Nephron (organoid): ENCODE measurements around the gene SAMM50.
A peak's percentile ranks its signal among the peaks of the same experiment; 100 is the strongest.

Source experiments
- H3K27ac Mint-ChIP-seq, 3 experiments: 2 replicates each; pipeline ENCODE4 v1.8.0; 2020; ENCODE audit warnings: mixed read lengths in 3 of 3, mild to moderate bottlenecking in 2 of 3, moderate library complexity in 1 of 3
- H3K27me3 Mint-ChIP-seq: 2 replicates; pipeline ENCODE4 v1.8.0; 2021; ENCODE audit warnings: low read depth, mild to moderate bottlenecking, moderate library complexity, mixed read lengths
- H3K36me3 Mint-ChIP-seq: 2 replicates; pipeline ENCODE4 v1.8.0; 2020; ENCODE audit warnings: low read depth, mixed read lengths
- H3K4me1 Mint-ChIP-seq: 2 replicates; pipeline ENCODE4 v1.8.0; 2020; ENCODE audit warnings: mixed read lengths
- H3K4me3 Mint-ChIP-seq, 3 experiments: 2 replicates each; pipeline ENCODE4 v1.8.0; 2020; ENCODE audit warnings: mild to moderate bottlenecking in 3 of 3, mixed read lengths in 3 of 3, moderate library complexity in 2 of 3
- H3K9me3 Mint-ChIP-seq: 2 replicates; pipeline ENCODE4 v1.8.0; 2020; ENCODE audit warnings: mixed read lengths
- TF ChIP-seq, protein P1 (sequence below), 3 experiments: fragments of 200-600 bp; sonication (generic); IDR thresholded peaks; one replicate each; pipeline ENCODE4 v1.5.0; 2021; ENCODE audit warnings: antibody characterized with exemption in 3 of 3; ENCODE audit not compliant: unreplicated experiment in 3 of 3

Gene SAMM50

DNA sequence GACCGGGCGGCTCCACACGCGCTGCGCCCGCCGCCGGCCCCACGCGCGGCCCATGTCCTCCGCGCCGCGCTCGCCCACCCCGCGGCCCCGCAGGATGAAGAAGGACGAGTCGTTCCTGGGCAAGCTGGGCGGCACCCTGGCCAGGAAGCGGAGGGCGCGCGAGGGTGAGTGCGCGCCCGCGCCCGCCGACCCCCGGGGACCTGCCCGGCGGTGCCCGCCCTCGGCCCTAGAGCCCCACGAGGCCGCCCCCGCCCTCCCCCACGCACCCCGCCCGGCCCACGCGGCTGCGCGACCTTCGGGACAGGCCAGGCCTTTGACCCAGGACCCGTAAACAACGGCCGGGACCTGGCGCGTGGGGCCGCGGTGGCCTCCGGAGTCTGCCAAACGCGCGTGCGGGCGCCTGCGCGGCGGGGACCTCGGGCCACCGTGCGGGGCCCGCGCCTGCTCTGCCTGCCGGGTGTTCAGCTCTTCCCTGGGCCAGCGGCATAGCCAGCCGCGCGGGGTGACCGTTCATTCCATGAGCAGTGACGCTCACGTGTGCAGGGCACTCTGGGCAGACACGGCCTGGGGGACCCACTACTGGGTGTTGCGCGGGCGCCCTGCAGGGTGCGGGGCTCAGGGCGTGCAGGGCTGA is 69.2 kb downstream of the SAMM50 start, which contains the start of gene PARVB:
Gene PARVB, plus strand, starts transcription at position 15 of the 634 bp plus-strand sequence. Its CDS starts 38 bp downstream, at position 53.
- peaks cover 9% of the 10 kb centered on the region for H3K27me3 Mint-ChIP-seq
- peak within 1 kb of the TSS in 1 of 3 experiments; percentile 72 for H3K27ac Mint-ChIP-seq
- H3K9me3 Mint-ChIP-seq: no peaks in the 10 kb centered on the region
- H3K36me3 Mint-ChIP-seq: no peaks in the 10 kb centered on the region
- peak within 1 kb of the TSS; percentile 82 to 83 (median 82) for H3K4me3 Mint-ChIP-seq
- TF ChIP-seq, protein P1, sequence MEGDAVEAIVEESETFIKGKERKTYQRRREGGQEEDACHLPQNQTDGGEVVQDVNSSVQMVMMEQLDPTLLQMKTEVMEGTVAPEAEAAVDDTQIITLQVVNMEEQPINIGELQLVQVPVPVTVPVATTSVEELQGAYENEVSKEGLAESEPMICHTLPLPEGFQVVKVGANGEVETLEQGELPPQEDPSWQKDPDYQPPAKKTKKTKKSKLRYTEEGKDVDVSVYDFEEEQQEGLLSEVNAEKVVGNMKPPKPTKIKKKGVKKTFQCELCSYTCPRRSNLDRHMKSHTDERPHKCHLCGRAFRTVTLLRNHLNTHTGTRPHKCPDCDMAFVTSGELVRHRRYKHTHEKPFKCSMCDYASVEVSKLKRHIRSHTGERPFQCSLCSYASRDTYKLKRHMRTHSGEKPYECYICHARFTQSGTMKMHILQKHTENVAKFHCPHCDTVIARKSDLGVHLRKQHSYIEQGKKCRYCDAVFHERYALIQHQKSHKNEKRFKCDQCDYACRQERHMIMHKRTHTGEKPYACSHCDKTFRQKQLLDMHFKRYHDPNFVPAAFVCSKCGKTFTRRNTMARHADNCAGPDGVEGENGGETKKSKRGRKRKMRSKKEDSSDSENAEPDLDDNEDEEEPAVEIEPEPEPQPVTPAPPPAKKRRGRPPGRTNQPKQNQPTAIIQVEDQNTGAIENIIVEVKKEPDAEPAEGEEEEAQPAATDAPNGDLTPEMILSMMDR (IDR thresholded peaks at IDR 0.05; ENCODE audit: unreplicated experiment in 3 of 3): no peak
- peaks cover 31% of the 10 kb centered on the region for H3K4me1 Mint-ChIP-seq

DNA sequence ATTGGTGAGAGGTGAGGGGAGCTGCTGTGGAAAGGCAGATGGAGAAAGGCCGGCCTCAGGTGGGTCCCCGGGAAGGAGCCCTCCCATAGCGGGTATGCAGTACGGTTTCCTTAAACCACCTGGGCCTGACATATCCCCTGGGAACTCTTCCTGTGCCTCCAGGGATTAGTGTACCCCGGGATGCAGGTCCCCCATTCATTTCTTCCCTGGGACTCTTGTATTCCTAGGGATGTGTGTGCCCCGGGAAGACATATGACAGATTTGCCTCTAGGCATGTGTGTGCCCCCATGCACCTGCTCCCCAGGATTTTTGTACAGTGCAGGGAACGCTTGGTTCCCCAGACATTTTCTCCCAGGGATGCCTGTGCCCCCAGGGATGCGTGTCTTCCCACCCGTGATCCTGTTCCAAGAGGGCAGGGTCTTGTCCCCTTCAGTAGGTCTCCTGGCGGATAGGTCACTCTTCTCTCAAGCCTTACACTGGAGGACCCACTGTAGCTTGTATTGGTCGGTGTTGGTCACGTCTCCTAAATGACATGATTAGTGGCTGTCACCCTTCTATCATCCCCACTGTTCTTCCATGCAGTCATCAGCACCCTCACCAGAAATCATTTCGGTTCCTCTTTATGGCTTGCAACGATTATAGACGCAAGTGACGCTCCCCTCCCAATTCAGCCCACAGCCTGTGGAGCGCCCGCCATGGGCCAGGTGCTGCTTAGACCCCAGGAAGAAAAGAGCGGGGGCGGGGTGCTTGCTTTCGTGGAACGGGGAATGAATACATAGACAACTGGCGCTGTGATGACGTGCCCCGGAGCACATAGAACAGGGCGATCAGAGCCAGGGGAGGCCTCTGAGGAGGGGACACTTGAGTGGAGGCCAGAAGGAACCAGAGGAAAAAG is 70.2 kb downstream of the SAMM50 start:
- Mint-ChIP-seq H3K9me3 (no peaks in the 10 kb centered on the region), H3K4me1 (peaks cover 33% of the 10 kb centered on the region), H3K36me3 (no peaks in the 10 kb centered on the region), H3K27ac (peak overlapping the region in 2 of 3 experiments; percentile 66 to 72), H3K27me3 (peaks cover 9% of the 10 kb centered on the region), H3K4me3 (peak overlapping the region; percentile 61 to 79 (median 75))
- TF ChIP-seq, protein P1 (IDR thresholded peaks at IDR 0.05; ENCODE audit: unreplicated experiment in 3 of 3): no peak

DNA sequence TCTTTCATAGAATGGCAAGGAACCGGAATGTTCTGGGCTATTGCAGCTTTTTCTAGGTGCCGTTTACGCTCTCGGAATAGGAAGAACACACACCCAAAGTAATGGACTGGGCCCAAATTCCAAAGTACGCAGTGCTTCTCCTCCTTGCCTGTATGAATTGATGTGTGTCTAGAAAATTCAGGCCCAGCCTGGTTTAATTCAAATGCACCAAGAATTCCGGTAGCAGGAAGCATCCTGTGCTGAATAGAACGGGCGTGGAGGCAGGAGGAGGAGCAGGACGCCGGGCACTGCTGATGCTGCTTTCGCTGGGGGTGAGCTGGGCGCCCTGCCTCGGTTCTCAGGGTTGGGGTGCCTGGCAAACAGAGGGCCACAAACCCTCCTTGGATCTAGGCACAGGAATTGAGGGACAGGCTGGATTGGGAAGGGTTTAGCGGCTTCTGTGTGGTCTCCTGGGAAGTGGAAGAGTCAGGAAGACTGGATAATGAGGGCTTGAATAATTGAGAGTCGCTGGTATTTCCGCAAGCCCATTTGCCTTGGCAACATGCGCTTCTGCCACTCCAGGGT is 70.9 kb downstream of the SAMM50 start:
- TF ChIP-seq, protein P1 (IDR thresholded peaks at IDR 0.05; ENCODE audit: unreplicated experiment in 3 of 3): no peak
- Mint-ChIP-seq H3K4me3 (peak overlapping the region; percentile 61 to 79 (median 75)), H3K27ac (peak overlapping the region in 2 of 3 experiments; percentile 66 to 88), H3K9me3 (no peaks in the 10 kb centered on the region), H3K4me1 (peaks cover 41% of the 10 kb centered on the region), H3K36me3 (no peaks in the 10 kb centered on the region), H3K27me3 (peaks cover 9% of the 10 kb centered on the region)

DNA sequence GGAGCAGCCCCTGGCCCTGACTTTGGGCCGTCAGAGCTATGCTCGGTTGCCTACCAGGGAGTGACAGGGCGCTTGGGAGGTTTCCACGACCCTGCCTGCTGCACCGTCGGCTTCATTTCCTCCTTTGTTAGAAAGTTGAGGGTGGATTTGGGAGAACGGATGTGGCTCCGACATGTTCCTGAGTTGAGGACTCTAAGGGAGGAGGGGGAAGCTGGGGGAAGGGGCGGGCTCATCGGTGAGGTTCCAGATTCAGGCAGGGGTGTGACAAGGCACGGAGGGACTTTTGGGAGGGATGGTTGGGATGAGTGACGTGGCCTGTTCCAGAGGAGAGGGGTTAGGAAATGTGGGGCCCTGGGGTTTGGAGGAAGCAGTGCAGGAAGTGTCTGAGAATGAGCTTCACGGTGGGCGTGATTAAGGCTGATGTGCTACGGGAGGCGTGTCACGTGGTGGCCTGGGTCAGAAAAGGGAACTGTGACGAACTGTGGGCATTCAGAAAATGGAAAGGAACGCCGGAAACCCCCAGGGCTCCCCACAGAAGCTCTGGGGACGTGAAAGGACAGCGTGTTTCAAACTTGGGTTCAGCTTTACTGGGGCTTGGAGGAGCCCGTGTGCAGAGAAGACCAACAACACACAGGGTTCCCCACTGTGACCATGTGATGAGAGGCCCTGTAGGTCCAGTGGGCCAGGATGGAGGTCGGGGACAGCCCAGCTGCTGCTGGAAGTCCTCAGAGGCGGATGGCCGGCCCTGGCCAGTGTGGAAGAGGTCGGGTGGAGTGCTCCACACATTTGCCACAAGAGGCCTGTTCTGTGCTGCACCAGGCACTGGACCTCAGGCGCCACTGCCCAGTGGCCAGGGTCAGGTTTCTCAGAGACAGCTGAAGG is 71.6 kb downstream of the SAMM50 start:
- peaks cover 9% of the 10 kb centered on the region for H3K27me3 Mint-ChIP-seq
- H3K9me3 Mint-ChIP-seq: no peaks in the 10 kb centered on the region
- H3K4me3 Mint-ChIP-seq: peak overlapping the region in 2 of 3 experiments; percentile 47 to 67
- H3K4me1 Mint-ChIP-seq: peaks cover 48% of the 10 kb centered on the region
- H3K36me3 Mint-ChIP-seq: no peaks in the 10 kb centered on the region
- TF ChIP-seq, protein P1 (IDR thresholded peaks at IDR 0.05; ENCODE audit: unreplicated experiment in 3 of 3): no peak
- peak overlapping the region; percentile 61 to 88 (median 66) for H3K27ac Mint-ChIP-seq

DNA sequence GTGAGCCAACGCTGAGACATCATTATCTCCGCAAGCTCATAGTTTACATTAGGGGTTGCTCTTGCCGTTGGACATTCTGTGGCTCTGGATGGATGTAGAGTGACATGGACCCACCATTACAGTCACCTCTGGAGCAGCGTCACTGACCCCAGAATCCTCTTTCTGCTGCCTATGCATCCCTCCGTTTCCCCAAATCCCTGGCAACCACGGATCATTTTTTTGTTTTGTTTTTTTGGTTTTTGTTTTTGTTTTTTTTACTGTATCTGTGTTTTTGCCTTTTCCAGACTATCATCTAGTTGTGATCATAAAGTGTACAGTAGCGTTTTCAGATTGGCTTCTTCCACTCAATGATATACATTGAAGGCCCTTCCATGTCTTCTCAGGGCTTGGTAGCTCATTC is 72.8 kb downstream of the SAMM50 start:
- H3K27ac Mint-ChIP-seq: peak overlapping the region in 1 of 3 experiments; percentile 27
- no peaks in the 10 kb centered on the region for H3K36me3 Mint-ChIP-seq
- TF ChIP-seq, protein P1 (IDR thresholded peaks at IDR 0.05; ENCODE audit: unreplicated experiment in 3 of 3): no peak
- peaks cover 57% of the 10 kb centered on the region for H3K4me1 Mint-ChIP-seq
- peaks cover 4% of the 10 kb centered on the region for H3K27me3 Mint-ChIP-seq
- H3K4me3 Mint-ChIP-seq: peak overlapping the region in 1 of 3 experiments; percentile 13
- no peaks in the 10 kb centered on the region for H3K9me3 Mint-ChIP-seq
